Gastroesophageal sphincter (tissue), 3 donors: Measurements from ENCODE around the gene DNAJC4.

Experiments
- EP300 ChIP-seq: sonication (generic); formaldehyde crosslinking; IDR thresholded peaks from one replicate; pipeline ENCODE4 v1.6.1; 2017; ENCODE audit warnings: antibody characterized with exemption, mild to moderate bottlenecking
- POLR2A ChIP-seq, 2 donors: fragments of 450-650 bp; IDR thresholded peaks; one replicate each; pipeline ENCODE4 v1.6.1; 2017; ENCODE audit warnings: antibody characterized with exemption in 2 of 2, mild to moderate bottlenecking in 2 of 2, moderate library complexity in 1 of 2
- POLR2AphosphoS5 ChIP-seq: sonication (generic); formaldehyde crosslinking; IDR thresholded peaks from one replicate; pipeline ENCODE4 v1.6.1; 2017; ENCODE audit warnings: antibody characterized with exemption
- TF ChIP-seq, protein P1 (sequence below), 4 experiments: fragments of 200-600 bp in 2 of 4; fragments of 450-650 bp in 2 of 4; sonication (generic) in 1 of 4; IDR thresholded peaks; one replicate each; pipeline ENCODE4 v1.5.1; 2017 to 2019; ENCODE audit warnings: antibody characterized with exemption in 4 of 4, mild to moderate bottlenecking in 2 of 4, moderate library complexity in 2 of 4

DNA sequence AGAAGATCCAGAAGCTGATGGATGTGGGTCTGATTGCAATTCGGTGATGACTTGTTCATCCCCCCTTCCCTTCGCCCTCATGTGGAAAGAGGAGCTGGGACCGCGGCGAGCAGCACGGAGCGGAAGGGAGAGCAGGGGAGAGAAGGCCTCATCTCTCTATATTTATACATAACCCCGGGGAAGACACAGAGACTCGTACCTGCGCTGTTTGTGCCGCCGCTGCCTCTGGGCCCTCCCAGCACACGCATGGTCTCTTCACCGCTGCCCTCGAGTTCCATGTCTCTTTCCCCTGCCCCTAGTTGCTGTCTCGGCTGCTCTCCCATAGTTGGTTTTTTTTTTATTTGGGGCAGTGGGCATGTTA, 26.3 kb upstream of the DNAJC4 start:
- TF ChIP-seq, protein P1, sequence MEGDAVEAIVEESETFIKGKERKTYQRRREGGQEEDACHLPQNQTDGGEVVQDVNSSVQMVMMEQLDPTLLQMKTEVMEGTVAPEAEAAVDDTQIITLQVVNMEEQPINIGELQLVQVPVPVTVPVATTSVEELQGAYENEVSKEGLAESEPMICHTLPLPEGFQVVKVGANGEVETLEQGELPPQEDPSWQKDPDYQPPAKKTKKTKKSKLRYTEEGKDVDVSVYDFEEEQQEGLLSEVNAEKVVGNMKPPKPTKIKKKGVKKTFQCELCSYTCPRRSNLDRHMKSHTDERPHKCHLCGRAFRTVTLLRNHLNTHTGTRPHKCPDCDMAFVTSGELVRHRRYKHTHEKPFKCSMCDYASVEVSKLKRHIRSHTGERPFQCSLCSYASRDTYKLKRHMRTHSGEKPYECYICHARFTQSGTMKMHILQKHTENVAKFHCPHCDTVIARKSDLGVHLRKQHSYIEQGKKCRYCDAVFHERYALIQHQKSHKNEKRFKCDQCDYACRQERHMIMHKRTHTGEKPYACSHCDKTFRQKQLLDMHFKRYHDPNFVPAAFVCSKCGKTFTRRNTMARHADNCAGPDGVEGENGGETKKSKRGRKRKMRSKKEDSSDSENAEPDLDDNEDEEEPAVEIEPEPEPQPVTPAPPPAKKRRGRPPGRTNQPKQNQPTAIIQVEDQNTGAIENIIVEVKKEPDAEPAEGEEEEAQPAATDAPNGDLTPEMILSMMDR (IDR thresholded peaks at IDR 0.05), result no peak
- TF ChIP-seq POLR2A (IDR thresholded peaks at IDR 0.05), result no peak
- TF ChIP-seq POLR2AphosphoS5, result no peak
- TF ChIP-seq EP300, result no peak
